HepG2 (cell line): ENCODE results near the gene OPRD1. TPM values are rescaled to one million over a fixed set of nuclear protein-coding genes. Genes with fewer than 3 reads are reported as not detected.

Experiments
- ATAC-seq: fragments of 200-7000 bp; cut with Tn5 transposase; 3 replicates; pipeline ENCODE4 v1.9.1; 2020; ENCODE audit warnings: mild to moderate bottlenecking, moderate library complexity
- BruUV-seq: library from RNA; stranded (reverse); fragments of 400-500 nt; replicated peaks from 2 replicates; lab custom pipeline; 2021; lab: Mats Ljungman, UMichigan
- CTCF ChIA-PET: fragments of 300-600 bp; formaldehyde crosslinking; extraction: SDS; loops from one replicate; lab custom pipeline; 2021; ENCODE audit warnings: low total read pairs, inconsistent platforms, low intra/inter-chr PET ratio; lab: Yijun Ruan, JAX
- POLR2A ChIA-PET: fragments of 350-600 bp; sonication (Branson Sonifier 250); formaldehyde crosslinking; loops from one replicate; lab custom pipeline; 2020; ENCODE audit warnings: antibody characterized with exemption, inconsistent platforms; lab: Yijun Ruan, JAX
- DNase-seq: peaks from one replicate; pipeline ENCODE4 v3.0.0-alpha.2; 2015; ENCODE audit warnings: low spot score
- FAIRE-seq: peaks from 3 replicates; lab custom pipeline; 2011; peaks lifted over from hg19 to GRCh38; lab: Jason Lieb, UNC
- H2AFZ ChIP-seq: one replicate; pipeline ENCODE4 v1.6.1; 2011; ENCODE audit warnings: low read length, inconsistent platforms
- H3K27ac ChIP-seq: fragments of 300-600 bp; 3 replicates; pipeline ENCODE4 v1.8.0; 2011; ENCODE audit warnings: mixed run types, mild to moderate bottlenecking, mixed read lengths, low read length, inconsistent platforms; ENCODE audit not compliant: insufficient read depth; ENCODE audit errors: extremely low read length
- H3K27me3 ChIP-seq, 2 experiments: fragments of 200-600 bp in 1 of 2; 2 replicates in 1 of 2; 3 replicates in 1 of 2; pipeline versions ENCODE4 v1.6.0 to v1.8.0; 2011; ENCODE audit warnings: low read length in 2 of 2, mild to moderate bottlenecking in 2 of 2, moderate library complexity in 2 of 2, inconsistent platforms in 1 of 2; ENCODE audit not compliant: insufficient read depth in 2 of 2, control insufficient read depth in 1 of 2
- H3K36me3 ChIP-seq, 2 experiments: fragments of 200-600 bp in 1 of 2; replicated peaks in 1 of 2; 2 replicates in 1 of 2; 3 replicates in 1 of 2; pipeline versions ENCODE4 v1.5.1 to v1.8.0; 2011; ENCODE audit warnings: low read length in 2 of 2, inconsistent platforms in 1 of 2; ENCODE audit not compliant: insufficient read depth in 2 of 2, control insufficient read depth in 1 of 2
- H3K4me1 ChIP-seq: 2 replicates; pipeline ENCODE4 v1.5.1; 2012; ENCODE audit warnings: low read length, inconsistent platforms; ENCODE audit not compliant: insufficient read depth
- H3K4me2 ChIP-seq: 2 replicates; pipeline ENCODE4 v1.6.0; 2011; ENCODE audit warnings: low read depth, low read length, inconsistent platforms
- H3K4me3 ChIP-seq, 3 experiments: fragments of 200-600 bp in 1 of 3; sonication (generic), shearing (Covaris generic) in 1 of 3; replicated peaks in 1 of 3; 2 replicates each; pipeline ENCODE4 v1.5.1; 2011 to 2016; ENCODE audit warnings: low read length in 3 of 3, inconsistent platforms in 2 of 3, low read depth in 2 of 3, mild to moderate bottlenecking in 2 of 3, control low read depth in 1 of 3, mixed read lengths in 1 of 3; ENCODE audit not compliant: insufficient read depth in 1 of 3
- H3K79me2 ChIP-seq: one replicate; pipeline ENCODE4 v1.6.1; 2011; ENCODE audit warnings: low read length, inconsistent platforms; ENCODE audit not compliant: insufficient read depth
- H3K9ac ChIP-seq: 2 replicates; pipeline ENCODE4 v1.6.0; 2011; ENCODE audit warnings: mild to moderate bottlenecking, low read depth, low read length, inconsistent platforms; ENCODE audit not compliant: insufficient read depth
- H3K9me3 ChIP-seq: 2 replicates; pipeline ENCODE4 v1.5.1; 2012; ENCODE audit warnings: mild to moderate bottlenecking, low read length
- H4K20me1 ChIP-seq: 2 replicates; pipeline ENCODE4 v1.6.0; 2011; ENCODE audit warnings: inconsistent platforms, mild to moderate bottlenecking, low read length, moderate library complexity; ENCODE audit not compliant: insufficient read depth
- KLF11 ChIP-seq: IDR thresholded peaks from 2 replicates; pipeline ENCODE4 v1.6.1; 2016; ENCODE audit warnings: missing compliant biosample characterization
- NCOR1 ChIP-seq: fragments of 200-600 bp; sonication (generic); IDR thresholded peaks from 2 replicates; pipeline ENCODE4 v1.7.0; 2017; ENCODE audit warnings: antibody characterized with exemption, low read length, borderline replicate concordance
- NRL ChIP-seq: sonication (generic); formaldehyde crosslinking; IDR thresholded peaks from 2 replicates; pipeline ENCODE4 v1.5.0; 2020; ENCODE audit warnings: missing genetic modification reagents, mild to moderate bottlenecking, moderate library complexity, borderline replicate concordance
- ZNF296 ChIP-seq: sonication (generic); formaldehyde crosslinking; conservative IDR thresholded peaks from 2 replicates; pipeline ENCODE4 v1.5.0; 2020; ENCODE audit warnings: mild to moderate bottlenecking, missing genetic modification reagents
- ZNF317 ChIP-seq: sonication (generic); formaldehyde crosslinking; IDR thresholded peaks from 2 replicates; pipeline ENCODE4 v1.5.0; 2020; ENCODE audit warnings: mild to moderate bottlenecking, missing genetic modification reagents
- ZNF547 ChIP-seq: sonication (generic); formaldehyde crosslinking; IDR thresholded peaks from 2 replicates; pipeline ENCODE4 v1.5.1; 2020; ENCODE audit warnings: mild to moderate bottlenecking, missing genetic modification reagents
- WGBS: methylation state at CpG from one replicate; pipeline ENCODE4 v1.1.6; 2017; ENCODE audit warnings: low lambda C conversion rate; 5-methylcytosine and 5-hydroxymethylcytosine counted together
- in situ Hi-C: cut with HindIII; loops from 2 replicates; pipeline ENCODE4 v1.10.0; 2017; ENCODE audit warnings: low pct_unique_long_range_greater_than_20kb; ENCODE audit not compliant: extremely low pct_ligation_motif_present
- intact Hi-C: fragments of 100-400 bp; cut with micrococcal nuclease; formaldehyde crosslinking; loops from one replicate; pipeline ENCODE4 v1.10.0; 2022; ENCODE audit not compliant: unreplicated experiment
- polyA plus RNA-seq, 8 experiments: library from polyadenylated mRNA; depleted of rRNA in 3 of 8; stranded (reverse) in 7 of 8; unstranded in 1 of 8; fragments of >200 nt; fragmentation: Illumina TruSeq in 4 of 8; extraction: Trizol in 4 of 8; gene quantifications; 2 replicates each; pipeline versions ENCODE4 v1.2.1 to v1.2.3, GENCODE V29; 2011 to 2016; ENCODE audit warnings: low read depth in 4 of 8, missing spikeins in 1 of 8, mixed read lengths in 1 of 8; ENCODE audit not compliant: insufficient read depth in 1 of 8
- total RNA-seq, 5 experiments: library from RNA; depleted of rRNA; stranded (reverse); fragments of >200 nt; fragmentation: Illumina TruSeq; extraction: Trizol; gene quantifications; 2 replicates each; pipeline ENCODE4 v1.2.3, GENCODE V29; 2016; ENCODE audit warnings: low read depth in 1 of 5
- TF ChIP-seq, protein P1 (sequence below), 2 experiments: IDR thresholded peaks; 2 replicates each; pipeline ENCODE4 v1.6.1; 2011 to 2012; ENCODE audit warnings: low read length in 2 of 2, borderline replicate concordance in 1 of 2, low read depth in 1 of 2, mild to moderate bottlenecking in 1 of 2, moderate library complexity in 1 of 2
- TF ChIP-seq, protein P2 (sequence below): sonication (generic); formaldehyde crosslinking; IDR thresholded peaks from 2 replicates; pipeline ENCODE4 v1.9.0; 2022; ENCODE audit warnings: low read depth, missing genetic modification reagents
- TF ChIP-seq, protein P3 (sequence below): sonication (generic); formaldehyde crosslinking; IDR thresholded peaks from 2 replicates; pipeline ENCODE4 v1.8.1; 2023; ENCODE audit warnings: mild to moderate bottlenecking, missing genetic modification reagents, borderline replicate concordance
- TF ChIP-seq, protein P4 (sequence below): sonication (generic); formaldehyde crosslinking; IDR thresholded peaks from 2 replicates; pipeline ENCODE4 v1.5.0; 2020; ENCODE audit warnings: missing genetic modification reagents
- TF ChIP-seq, protein P5 (sequence below): sonication (generic); formaldehyde crosslinking; IDR thresholded peaks from 2 replicates; pipeline ENCODE4 v1.9.0; 2021; ENCODE audit warnings: missing genetic modification reagents, mild to moderate bottlenecking, borderline replicate concordance

OPRD1 gene
- total and polyA plus RNA-seq, 2 of the 13 experiments (the other 11 are each of a cell fraction or from before 2014, with no cell fraction given) = 0.02 to 0.03 TPM

DNA sequence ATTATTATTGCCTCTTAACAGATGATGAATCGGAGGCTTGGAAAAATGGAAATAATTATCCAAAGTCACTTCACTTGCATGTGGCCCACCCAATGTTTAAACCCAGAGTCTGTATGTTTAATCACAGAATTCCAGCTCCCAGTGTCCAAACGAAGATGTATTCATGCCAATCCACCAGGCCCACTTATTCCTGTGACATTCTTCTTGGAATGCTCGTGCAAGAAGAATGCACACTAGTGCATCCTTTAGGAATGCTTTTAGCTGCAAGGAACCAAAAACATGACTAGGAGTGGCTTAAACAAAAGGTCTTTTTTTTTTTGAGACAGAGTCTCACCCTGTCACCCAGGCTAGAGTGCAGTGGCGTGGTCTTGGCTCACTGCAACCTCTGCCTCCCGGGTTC is 8.9 kb upstream of the OPRD1 start:
- intact Hi-C loops = no loop called here
- POLR2A ChIA-PET = no interaction called here

DNA sequence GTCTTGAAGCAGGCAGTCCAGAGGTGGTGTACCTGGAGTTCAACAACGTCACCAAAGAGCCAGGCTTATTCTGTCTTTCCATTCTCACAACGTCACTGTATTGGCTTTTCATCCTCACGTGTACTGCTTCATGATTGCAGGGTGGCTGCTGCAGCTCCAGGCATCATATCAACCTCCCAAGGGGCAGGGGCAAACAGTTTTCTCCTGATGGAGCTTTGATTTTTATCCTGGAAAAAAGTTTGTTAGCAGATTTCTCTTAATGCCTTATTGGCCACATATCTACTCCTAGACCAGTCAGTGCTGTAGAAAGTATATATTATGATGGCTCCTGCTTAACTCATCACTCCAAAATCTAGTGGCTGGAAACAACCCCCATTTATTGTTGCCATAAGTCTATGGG is 8.3 kb upstream of the OPRD1 start:
- Histone ChIP-seq H4K20me1 (no peaks in the 10 kb centered on the region), H3K36me3 (no peaks in the 10 kb centered on the region), H3K4me2 (no peak overlapping the region), H3K9me3 (no peaks in the 10 kb centered on the region), H3K4me3 (no peak overlapping the region), H3K27ac (no peak overlapping the region), H3K27me3 (no peaks in the 10 kb centered on the region; a peak in 2 of 5 replicates), H3K4me1 (peaks cover 11% of the 10 kb centered on the region), H2AFZ (no peak overlapping the region), H3K9ac (no peak overlapping the region), H3K79me2 (no peaks in the 10 kb centered on the region)
- in situ Hi-C loops (no loop called here), intact Hi-C loops (no loop called here)
- DNase-seq = no peak
- ChIA-PET CTCF (no interaction called here), POLR2A (no interaction called here)
- ATAC-seq = no peak
- no TSS peak for BruUV-seq
- WGBS = 61% methylated on average over 3 of the region's 3 CpGs
- FAIRE-seq = no peak
- TF ChIP-seq NRL (CRISPR knock-in tag) = no peak
- TF ChIP-seq KLF11 (CRISPR knock-in tag) = no peak
- TF ChIP-seq NCOR1 = no peak
- TF ChIP-seq, protein P1, sequence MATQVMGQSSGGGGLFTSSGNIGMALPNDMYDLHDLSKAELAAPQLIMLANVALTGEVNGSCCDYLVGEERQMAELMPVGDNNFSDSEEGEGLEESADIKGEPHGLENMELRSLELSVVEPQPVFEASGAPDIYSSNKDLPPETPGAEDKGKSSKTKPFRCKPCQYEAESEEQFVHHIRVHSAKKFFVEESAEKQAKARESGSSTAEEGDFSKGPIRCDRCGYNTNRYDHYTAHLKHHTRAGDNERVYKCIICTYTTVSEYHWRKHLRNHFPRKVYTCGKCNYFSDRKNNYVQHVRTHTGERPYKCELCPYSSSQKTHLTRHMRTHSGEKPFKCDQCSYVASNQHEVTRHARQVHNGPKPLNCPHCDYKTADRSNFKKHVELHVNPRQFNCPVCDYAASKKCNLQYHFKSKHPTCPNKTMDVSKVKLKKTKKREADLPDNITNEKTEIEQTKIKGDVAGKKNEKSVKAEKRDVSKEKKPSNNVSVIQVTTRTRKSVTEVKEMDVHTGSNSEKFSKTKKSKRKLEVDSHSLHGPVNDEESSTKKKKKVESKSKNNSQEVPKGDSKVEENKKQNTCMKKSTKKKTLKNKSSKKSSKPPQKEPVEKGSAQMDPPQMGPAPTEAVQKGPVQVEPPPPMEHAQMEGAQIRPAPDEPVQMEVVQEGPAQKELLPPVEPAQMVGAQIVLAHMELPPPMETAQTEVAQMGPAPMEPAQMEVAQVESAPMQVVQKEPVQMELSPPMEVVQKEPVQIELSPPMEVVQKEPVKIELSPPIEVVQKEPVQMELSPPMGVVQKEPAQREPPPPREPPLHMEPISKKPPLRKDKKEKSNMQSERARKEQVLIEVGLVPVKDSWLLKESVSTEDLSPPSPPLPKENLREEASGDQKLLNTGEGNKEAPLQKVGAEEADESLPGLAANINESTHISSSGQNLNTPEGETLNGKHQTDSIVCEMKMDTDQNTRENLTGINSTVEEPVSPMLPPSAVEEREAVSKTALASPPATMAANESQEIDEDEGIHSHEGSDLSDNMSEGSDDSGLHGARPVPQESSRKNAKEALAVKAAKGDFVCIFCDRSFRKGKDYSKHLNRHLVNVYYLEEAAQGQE (IDR thresholded peaks at IDR 0.05; ENCODE audit: borderline replicate concordance in 1 of 2, low read depth in 1 of 2, low read length in 2 of 2) = no peak
- TF ChIP-seq, protein P2, sequence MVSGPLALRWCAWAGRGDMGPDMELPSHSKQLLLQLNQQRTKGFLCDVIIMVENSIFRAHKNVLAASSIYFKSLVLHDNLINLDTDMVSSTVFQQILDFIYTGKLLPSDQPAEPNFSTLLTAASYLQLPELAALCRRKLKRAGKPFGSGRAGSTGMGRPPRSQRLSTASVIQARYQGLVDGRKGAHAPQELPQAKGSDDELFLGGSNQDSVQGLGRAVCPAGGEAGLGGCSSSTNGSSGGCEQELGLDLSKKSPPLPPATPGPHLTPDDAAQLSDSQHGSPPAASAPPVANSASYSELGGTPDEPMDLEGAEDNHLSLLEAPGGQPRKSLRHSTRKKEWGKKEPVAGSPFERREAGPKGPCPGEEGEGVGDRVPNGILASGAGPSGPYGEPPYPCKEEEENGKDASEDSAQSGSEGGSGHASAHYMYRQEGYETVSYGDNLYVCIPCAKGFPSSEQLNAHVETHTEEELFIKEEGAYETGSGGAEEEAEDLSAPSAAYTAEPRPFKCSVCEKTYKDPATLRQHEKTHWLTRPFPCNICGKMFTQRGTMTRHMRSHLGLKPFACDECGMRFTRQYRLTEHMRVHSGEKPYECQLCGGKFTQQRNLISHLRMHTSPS (CRISPR knock-in tag) = no peak

More for the DNA sequence above, 8.9 kb upstream of the OPRD1 start:
- H3K4me1 ChIP-seq = peaks cover 10% of the 10 kb centered on the region
- WGBS = 29% methylated on average over 4 of the region's 5 CpGs
- no peaks in the 10 kb centered on the region; a peak in 2 of 5 replicates for H3K27me3 ChIP-seq
- no peak for FAIRE-seq
- H4K20me1 ChIP-seq = no peaks in the 10 kb centered on the region
- H3K9me3 ChIP-seq = no peaks in the 10 kb centered on the region
- H3K4me3 ChIP-seq = no peak overlapping the region
- H3K4me2 ChIP-seq = no peak overlapping the region
- H3K27ac ChIP-seq = no peak overlapping the region
- H3K36me3 ChIP-seq = no peaks in the 10 kb centered on the region
- DNase-seq = no peak
- in situ Hi-C loops = no loop called here
- no peak for ATAC-seq
- TF ChIP-seq ZNF547 (CRISPR knock-in tag) (no peak), ZNF296 (CRISPR knock-in tag) (no peak), ZNF317 (no peak)
- TF ChIP-seq, protein P3, sequence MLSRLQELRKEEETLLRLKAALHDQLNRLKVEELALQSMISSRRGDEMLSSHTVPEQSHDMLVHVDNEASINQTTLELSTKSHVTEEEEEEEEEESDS = no peak
- TF ChIP-seq, protein P4, sequence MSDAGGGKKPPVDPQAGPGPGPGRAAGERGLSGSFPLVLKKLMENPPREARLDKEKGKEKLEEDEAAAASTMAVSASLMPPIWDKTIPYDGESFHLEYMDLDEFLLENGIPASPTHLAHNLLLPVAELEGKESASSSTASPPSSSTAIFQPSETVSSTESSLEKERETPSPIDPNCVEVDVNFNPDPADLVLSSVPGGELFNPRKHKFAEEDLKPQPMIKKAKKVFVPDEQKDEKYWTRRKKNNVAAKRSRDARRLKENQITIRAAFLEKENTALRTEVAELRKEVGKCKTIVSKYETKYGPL (CRISPR knock-in tag) = no peak
- TF ChIP-seq, protein P5, sequence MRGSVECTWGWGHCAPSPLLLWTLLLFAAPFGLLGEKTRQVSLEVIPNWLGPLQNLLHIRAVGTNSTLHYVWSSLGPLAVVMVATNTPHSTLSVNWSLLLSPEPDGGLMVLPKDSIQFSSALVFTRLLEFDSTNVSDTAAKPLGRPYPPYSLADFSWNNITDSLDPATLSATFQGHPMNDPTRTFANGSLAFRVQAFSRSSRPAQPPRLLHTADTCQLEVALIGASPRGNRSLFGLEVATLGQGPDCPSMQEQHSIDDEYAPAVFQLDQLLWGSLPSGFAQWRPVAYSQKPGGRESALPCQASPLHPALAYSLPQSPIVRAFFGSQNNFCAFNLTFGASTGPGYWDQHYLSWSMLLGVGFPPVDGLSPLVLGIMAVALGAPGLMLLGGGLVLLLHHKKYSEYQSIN (CRISPR knock-in tag) = no peak
- TF ChIP-seq, all 625 proteins: peak for 0
- CTCF ChIA-PET = no interaction called here
- no peak overlapping the region for H3K9ac ChIP-seq
- no TSS peak for BruUV-seq
- H2AFZ ChIP-seq = no peak overlapping the region
- no peaks in the 10 kb centered on the region for H3K79me2 ChIP-seq
